HG03108 (cell line): ENCODE results near the gene FRY.
"Not testable (repeated sequence)": the region's sequence is repeated elsewhere in the genome, so short reads cannot be mapped to it uniquely, and the experiment has no call there.

Experiments
- ATAC-seq: cut with Tn5 transposase; IDR thresholded peaks from one replicate; pipeline ENCODE4 v1.9.1; 2021; ENCODE audit warnings: moderate library complexity; ENCODE audit not compliant: unreplicated experiment

FRY gene

DNA sequence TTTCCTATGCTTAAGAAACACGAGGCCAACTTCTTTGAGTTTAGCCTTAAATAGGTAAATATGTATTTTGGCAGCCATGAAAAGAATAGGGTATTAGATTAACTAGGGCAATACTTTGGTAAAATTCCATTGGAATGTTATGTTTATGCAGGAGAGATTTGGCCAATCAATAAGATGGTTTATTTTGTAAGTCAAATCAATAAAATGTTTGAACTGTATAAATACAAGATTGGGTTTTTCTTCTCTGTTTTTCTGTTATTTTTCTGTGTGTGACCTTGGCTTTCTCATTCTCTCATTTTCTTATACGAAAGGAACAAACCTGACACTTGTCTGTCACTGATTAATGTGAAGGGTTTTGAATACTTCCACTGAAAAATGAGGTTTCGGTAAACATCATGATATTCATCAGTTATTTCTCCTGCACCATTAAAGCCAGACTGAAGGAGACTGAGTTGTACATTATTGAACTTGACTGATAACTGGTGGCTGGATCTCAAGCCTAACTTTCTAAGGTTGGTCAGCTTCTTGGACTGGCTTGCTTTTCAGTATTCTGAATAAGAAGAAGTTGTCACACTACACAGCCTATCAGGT, 8.6 kb downstream of the FRY start:
- ATAC-seq, result no peak

DNA sequence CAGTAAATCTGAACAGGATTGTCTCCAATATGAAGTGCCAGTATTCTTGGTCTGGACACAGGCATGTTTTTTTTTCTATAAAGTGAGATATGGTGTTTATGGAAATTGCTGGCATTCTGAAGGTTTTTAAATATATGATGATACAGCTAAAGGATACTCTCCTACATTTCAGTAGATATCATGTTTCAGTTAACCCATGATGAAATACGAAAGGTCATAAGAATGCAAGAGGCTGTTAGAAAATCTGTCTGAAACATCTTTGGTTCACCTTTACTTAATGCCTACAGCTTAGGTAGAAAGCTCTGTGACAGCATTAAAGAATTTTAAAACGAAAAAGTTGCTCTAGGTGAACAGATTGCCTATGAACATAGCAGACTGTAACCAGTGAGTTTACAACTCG, 9.1 kb downstream of the FRY start:
- ATAC-seq, result no peak

DNA sequence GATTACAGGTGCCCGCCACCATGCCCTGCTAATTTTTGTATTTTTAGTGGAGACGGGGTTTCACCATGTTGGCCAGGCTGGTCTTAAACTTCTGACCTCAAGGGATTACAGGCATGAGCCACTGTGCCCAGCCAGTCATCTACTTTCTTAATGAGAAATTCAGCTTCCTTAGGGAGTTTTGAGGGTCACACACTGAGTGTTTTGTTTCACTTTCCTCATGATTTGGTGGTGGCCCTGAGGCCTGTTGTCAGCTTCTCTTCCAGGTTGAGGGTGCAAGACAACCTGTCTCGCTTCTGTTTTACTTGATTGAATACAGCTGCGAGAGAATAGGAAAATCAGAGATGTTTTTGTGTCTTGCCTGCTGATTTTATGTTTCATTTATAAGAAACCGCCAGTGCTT, 9.9 kb downstream of the FRY start:
- ATAC-seq, result peak; percentile 60

DNA sequence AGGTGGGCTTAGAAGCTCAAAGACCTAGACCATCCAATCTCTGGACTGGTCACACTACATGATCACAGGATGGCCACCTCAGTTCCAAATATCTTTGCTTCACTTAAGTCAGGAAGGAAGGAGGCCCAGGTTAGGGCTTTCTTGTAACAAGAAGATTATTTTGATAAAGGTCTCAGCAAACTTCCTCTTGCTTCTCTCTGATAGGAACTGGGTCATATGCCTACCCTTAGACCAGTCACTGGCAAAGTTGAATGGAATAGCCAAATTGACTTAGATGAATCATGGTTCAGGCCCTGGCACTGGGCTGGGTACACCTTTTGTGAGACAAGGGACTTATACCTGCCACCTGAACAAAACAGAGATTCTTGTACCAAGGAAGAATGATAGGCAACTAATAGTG, 11.0 kb downstream of the FRY start:
- ATAC-seq, result no peak

DNA sequence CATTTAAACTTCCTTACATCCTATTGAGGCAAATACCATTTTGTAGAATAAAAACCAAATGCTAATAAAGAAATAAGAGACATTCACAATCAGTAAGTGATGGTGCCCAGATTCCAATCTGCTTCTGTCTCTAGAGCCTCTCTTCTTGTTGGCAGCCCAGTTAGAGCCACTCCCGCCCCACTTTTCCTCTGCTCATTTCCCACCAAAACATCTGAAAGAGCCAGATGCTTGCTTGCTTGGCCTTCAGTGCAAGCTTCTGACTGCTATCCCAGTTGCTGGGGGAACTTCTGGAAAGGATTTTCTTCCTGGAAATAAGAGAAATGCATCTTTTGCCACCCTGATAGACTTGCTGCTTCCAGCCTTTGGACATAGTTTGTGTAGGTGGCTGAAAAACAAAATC, 12.9 kb downstream of the FRY start:
- ATAC-seq, result no peak

DNA sequence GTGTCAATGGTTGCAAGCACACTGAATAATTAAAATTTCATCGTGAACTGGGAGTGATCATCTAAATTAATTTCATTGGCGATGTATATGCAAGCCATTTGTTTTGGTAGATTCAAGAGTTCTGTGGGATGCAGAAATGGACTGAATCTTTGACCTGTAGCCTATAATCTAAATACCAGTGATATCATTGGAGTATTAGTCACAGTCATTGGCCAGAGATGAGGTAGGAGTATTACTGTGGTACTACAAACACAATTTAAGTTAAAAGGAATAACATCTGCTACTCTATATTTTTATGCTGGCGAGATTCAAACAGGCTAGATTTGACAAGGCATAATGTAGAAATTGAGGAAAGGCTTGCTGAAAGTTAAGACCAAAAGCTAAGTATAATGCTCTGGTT, 14.0 kb downstream of the FRY start:
- no peak for ATAC-seq

DNA sequence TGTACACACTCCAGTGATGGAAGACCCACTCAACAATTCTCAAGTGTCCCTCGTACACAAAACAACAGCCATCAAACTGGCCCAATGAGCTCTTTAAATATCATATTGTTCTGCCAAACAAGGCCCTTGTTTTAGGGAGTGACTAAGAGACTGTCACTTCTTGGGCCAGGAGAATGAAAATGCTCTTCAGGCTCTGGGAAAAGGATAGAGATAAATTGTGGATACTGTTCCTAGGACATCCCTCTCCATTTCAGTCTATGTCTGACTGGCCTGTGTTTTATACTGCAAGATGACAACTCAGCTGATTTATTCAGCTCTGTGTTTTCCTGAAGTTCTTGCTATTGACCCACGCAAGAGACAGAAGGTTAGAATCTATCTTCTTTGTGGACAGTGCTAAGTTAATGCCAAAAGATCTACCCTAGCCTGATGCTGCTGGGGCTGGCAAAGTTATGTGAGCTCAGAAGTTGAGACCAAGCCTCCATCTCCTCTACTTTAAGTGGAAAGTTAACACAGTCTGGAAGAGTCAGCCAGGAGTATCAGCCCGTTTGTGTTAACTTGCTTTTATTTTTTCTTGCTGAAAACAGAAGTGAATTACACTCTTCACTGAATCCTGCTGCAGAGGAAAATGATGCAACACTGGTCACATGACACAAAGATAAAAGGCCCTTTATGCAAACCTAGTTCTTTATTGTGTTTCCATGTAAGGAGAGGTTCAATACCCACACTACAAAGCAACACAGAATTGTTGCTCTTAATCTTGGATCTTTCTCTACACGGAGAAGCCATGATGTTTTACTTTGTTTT, 14.6 kb downstream of the FRY start:
- no peak for ATAC-seq

DNA sequence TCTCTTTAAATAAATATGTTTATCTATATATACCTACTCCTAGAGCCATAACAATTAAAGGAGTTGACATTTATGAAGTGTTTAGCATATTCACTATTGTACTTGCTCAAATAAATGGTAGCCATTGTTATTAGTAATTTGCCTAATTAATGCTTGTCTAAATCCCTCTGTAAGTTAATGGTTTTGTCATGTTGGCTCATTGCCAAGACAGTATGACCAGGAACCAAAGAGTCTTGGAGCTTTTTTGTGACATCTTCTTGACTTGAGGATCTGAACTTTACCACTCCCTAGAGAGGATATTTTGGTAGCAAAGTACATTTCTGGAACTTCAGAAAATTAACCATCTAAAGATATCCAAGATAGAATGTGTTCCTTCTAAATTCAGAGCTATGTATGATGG, 15.5 kb downstream of the FRY start:
- ATAC-seq, result no peak

DNA sequence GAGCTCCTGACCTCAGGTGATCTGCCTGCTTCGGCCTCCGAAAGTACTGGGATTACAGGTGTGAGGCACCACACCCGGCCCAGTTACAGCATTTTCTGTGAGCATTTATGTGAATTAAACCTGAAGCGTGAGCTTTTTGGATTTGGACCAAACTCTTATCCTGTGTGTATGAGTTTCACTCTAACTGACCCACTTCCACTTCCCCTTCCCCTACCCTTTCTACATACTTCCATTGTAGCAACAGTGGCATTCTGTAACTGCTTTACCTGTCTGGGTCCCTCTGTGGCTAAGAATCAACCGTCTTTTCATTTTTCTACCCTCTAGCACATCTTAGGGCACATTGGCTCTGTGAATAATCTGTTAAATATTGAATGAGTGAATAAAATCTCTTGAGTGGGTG, 16.2 kb downstream of the FRY start:
- ATAC-seq, result no peak

DNA sequence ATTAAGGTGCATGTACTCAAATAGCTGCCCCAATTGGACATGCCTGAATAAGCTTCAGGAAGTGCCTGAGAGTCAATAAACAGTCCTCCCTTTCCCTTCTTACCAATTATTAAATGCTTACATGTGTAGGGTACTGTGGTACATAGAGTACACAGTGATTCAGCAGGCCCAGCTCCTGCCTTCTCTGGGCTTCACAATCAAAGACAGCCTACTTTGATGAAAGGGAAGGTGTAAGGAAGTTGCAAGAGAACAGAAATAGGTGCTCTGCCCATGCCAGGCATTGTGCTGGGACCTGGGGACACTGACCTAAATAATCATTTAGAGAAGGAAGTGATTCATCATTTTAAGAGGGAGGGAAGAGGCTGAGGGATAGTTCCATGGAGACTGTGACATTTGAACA, 17.2 kb downstream of the FRY start:
- ATAC-seq, result no peak

DNA sequence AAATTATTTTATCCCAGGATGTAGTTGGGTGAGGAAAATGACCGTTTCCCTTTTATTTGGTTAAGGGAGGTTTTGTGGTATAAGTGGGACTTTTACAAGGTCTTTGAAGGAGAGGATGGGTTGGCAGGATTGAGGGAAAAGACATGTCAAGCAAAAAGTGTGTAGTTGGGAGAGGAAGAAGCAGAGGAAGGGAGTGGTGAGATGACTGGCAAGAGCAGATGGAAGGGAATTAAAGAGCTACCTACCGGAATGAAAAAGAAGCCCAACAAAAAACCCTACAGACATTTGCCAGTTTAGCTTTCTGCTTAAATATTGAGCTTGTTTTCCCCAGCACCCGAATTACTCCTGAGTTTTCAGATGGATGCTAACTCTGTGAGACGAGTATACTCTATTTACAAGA, 19.6 kb downstream of the FRY start:
- no peak for ATAC-seq

DNA sequence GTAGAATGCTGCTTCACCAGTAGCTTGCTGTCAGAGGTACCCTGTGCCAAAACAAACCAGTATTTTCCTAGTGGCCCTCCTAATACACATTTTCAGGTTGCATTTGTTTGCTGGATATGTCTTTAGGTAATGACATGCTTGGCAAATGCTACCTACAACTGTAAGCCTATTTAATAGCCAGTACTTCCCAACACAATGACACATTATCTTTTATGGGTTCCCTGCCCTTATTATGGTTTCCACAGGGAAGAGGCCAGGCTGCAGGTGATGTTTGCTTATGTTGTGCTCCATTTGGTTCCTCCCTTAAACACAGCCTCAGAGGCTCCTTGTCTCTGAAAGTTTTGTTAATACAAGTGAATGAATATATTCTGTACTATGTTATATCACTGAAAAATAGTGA, 24.7 kb downstream of the FRY start:
- ATAC-seq, result no peak

DNA sequence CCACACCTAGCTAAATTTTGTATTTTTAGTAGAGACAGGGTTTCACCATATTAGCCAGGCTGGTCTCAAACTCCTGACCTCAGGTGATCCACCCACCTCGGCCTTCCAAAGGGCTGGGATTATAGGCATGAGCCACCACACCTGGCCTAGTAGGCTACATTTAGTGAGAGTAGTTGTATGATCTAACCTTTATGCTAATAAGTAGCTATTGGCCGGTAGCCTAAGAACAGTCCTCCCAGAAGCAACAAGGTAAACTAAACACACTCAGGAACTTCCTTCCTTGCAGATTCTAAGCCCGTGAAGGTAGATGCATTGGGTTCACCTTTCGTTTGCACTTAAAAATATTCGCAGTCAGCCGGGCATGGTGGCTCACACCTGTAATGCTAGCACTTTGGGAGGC, 25.8 kb downstream of the FRY start:
- not testable (repeated sequence) for ATAC-seq

DNA sequence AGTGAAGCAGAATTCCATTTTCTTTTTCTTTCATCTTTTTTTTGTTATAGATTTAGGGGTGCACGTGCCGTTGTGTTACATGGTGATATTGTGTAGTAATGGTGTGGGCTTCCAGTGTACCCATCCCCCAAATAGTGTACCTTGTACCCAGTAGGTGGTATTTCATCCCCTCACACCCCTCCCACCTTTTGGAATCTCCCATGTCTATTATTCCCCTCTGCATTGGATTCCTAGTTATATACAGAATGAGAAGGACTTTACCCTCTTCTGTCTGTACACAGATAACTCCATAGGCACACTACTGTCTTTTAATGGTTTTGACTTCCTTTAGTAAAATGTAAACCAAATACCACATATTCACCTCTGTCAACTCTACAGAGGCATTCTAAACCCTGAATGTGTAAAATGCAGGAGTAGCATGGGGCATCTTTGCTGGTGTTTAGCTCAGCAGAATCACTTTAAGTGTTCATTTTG, 28.0 kb downstream of the FRY start:
- no peak for ATAC-seq

DNA sequence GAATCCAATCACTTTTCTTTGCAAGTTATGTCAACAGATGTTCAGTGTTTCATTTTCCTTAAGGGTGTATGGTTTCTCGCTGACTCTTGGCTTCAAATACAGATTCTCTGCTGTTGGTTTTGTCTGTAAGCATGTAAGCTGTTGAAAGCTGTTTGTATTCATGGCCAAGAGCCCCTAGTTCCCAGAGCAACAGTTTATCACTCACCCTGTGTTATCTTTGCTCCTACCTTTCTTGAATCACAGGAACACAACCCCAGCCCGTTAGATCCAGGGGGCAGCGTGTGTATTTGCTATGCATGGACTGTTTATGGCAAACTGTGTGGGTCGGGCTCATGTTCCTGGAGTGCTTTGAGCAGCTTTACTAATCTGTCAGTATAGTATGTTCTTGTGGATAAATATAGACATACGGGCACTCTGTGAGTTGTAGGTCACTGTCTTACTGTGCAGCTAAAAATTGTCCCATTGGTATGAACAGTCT, 28.9 kb downstream of the FRY start:
- no peak for ATAC-seq

DNA sequence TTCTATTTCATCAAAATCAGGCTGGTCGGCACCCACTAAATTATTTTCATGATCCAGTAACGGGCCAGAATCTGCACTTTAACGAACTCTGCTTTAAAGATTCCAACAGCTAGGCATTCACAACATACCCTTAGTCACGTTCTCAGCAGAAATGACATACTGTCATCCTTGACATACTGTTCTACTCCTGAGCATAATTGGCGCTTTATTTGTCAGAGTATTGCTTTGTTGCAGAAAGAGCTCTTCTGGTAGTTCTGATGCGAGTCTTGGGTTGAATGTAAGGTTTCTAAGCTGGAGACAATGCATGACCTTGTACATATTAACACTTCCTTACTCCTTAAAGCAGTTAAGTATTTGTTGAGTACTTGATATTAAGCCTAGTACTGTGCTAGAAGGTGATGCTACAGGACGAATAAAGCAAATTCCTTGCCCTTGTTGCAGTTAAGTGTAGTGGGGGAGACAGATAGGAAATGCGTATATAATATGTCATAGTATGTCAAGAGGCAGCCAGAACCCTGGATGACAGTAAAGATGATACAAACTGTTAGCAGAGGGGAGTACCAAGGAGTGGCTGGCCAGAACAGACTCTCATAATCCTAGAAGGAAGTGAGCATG, 32.2 kb downstream of the FRY start:
- ATAC-seq, result no peak

DNA sequence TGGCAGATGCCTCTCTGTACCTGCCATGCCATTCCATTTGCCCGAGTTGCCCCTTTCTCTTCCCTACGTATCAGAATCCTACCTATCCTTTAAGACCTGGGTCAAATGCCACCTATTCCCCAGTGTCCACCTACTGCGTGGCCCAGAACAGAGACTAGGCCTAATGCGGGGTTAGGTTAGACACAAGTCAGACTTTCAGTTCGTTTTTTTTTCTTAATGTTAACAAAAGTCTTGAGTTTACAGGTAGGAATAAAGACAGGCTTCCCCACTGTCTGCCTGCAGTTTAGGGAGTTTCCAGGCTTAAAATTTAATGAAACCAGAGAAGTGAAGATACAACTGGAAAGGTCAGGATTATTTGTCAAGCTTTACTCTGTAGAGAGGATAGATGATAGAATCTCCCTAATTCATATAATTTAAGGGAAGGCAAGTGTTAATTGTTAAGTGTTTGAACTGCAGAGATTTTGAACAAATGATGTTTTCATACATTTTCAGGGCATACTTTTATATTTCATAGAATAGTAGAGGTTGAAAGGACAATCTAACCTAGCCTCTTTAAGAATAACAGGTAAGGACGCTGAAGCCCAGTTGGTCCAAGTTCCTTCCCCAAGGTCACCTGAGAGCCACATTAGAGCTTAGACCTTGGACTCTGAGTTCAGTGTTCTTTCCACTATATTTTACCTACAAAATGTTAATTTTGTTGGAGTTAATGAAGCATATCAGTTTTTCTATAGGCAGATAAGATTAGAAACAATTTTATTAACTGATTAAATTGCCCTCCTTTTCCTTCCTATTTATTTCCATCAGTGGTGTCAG, 35.8 kb downstream of the FRY start:
- ATAC-seq, result no peak

DNA sequence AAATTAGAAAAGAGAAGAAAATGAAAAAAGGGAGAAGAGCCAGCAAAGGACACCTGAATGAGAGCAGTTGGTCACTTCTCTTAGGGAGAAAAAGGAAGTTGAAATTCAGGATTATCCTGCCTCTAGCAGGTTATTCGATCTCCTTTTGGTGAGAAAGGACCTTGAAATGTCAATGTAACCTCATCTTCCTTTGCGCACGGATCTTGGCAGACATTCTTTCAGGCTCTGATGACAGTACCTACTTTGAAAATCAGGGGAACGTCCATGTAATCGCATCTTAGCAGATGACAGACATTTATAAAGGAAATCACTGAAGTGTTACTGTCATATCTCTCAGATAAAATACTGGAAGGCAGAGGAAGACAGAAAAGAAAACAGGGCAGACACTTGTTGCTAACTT, 36.7 kb downstream of the FRY start:
- no peak for ATAC-seq

DNA sequence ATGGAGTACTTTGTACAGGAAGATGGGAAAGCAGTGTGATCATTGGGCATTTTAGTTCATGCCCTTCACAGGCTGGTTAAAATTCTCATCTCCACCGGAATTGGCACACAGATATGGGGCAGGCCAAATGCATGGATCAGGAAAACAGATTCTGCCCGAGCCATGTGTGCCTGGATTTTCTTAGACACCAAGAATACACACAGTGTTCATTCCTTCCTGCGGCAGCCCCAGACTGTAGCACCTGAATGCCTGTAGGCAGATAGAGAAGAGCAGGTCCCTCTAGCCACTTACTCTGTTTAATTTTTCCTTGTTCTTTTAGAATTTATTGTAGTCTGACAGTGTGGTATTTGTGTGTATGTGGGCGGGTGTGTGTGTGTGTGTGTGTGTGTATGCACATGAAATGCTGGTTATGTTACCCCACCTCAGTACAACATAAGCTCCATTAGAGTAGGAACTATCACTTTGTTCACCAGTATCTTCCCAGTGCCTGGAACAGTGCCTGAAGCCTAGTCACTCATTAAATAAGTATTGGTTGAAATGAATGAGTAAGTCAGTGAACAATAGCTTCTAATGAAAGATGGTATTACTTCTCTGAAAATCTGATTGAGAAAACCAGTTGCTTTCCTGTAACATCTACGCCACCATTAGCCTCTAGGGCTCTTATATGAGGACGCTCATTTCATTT, 41.7 kb downstream of the FRY start:
- no peak for ATAC-seq

DNA sequence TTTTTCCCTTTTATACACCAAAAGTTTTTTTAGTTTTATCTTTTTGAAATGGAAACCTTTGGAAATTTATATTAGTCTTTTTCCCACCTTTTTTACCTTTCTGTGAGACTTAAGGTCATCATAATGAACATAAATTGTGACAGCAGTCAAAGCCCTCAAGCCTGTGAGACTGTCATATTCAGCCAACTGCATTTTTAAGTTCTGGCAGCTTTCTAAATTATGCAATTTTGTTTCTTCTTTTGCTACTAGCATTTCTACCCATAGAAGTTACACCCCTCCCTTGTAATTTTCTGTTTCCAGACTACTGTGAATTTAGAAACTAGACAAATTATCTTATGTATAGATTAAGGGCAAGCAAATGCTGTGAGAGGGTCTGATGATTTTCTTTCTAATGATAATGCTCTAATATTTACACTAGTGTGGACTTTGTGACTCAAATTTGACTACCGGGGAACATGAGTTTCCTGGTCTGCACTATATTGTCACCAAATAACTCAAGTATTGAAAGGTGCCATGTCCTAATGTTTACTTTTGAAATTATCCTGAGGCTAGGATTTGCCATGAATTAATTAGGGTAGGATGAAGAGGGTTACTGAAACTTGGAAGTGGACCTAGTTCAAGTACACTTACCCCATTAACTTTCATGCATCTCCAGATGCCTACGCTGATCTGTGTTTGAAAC, 43.7 kb downstream of the FRY start:
- ATAC-seq, result no peak
